MM.1S (cell line): ENCODE results near the gene BTBD8.

Experiments used
- CTCF ChIP-seq: fragments of 300-600 bp; sonication (generic); IDR thresholded peaks from 2 replicates; pipeline ENCODE4 v1.5.1; 2016; ENCODE audit warnings: antibody characterized with exemption, low read length, mixed read lengths
- EZH2 ChIP-seq: fragments of 300-600 bp; sonication (generic); optimal IDR thresholded peaks from 2 replicates; pipeline ENCODE3; 2017; ENCODE audit warnings: low read depth, mild to moderate bottlenecking, antibody characterized with exemption, low read length, mixed read lengths

GRCh38 chr1:92108631-92109030 lies 28.5 kb downstream of the BTBD8 start:
- TF ChIP-seq CTCF, result no peak
- TF ChIP-seq EZH2, result no peak
